Large intestine (tissue), 3 donors: Measurements from ENCODE around the gene METTL15. TPM values are rescaled to one million over a fixed set of nuclear protein-coding genes. Genes with fewer than 3 reads are reported as not detected.
"Not testable (repeated sequence)": the region's sequence is repeated elsewhere in the genome, so short reads cannot be mapped to it uniquely, and the experiment has no call there.

Experiments
- DNase-seq, 2 donors: peaks; one replicate each; pipeline versions ENCODE4 v3.0.0 to v3.0.0-alpha.2; 2013
- H3K27ac ChIP-seq: one replicate; pipeline ENCODE4 v1.5.1; 2013; ENCODE audit warnings: low read length
- H3K27me3 ChIP-seq: 2 replicates; pipeline ENCODE4 v1.6.1; 2013; ENCODE audit warnings: low read length; ENCODE audit not compliant: control insufficient read depth, insufficient read depth
- H3K36me3 ChIP-seq: 2 replicates; pipeline ENCODE4 v1.6.1; 2013; ENCODE audit warnings: low read length; ENCODE audit not compliant: control insufficient read depth, insufficient read depth
- H3K4me1 ChIP-seq: one replicate; pipeline ENCODE4 v1.6.1; 2013; ENCODE audit warnings: low read length; ENCODE audit not compliant: control insufficient read depth, insufficient read depth
- H3K4me3 ChIP-seq: one replicate; pipeline ENCODE4 v1.5.1; 2013; ENCODE audit warnings: low read length
- H3K9me3 ChIP-seq: one replicate; pipeline ENCODE4 v1.6.1; 2013; ENCODE audit warnings: mild to moderate bottlenecking, low read depth, low read length, moderate library complexity; ENCODE audit not compliant: control insufficient read depth
- WGBS: methylation state at CpG from one replicate; pipeline ENCODE4 v1.1.5; 2013; ENCODE audit warnings: low lambda C conversion rate; ENCODE audit not compliant: insufficient coverage; 5-methylcytosine and 5-hydroxymethylcytosine counted together
- polyA plus RNA-seq: library from polyadenylated mRNA; unstranded; fragments of 120-200 nt; gene quantifications from one replicate; pipeline ENCODE4 v1.2.1, GENCODE V29; 2013

Gene METTL15
- polyA plus RNA-seq, 1 donor, result 16.1 TPM

GRCh38 chr11:28169816-28170215 lies 61.6 kb downstream of the METTL15 start:
- Histone ChIP-seq H3K36me3 (no peaks in the 10 kb centered on the region), H3K4me1 (no peaks in the 10 kb centered on the region), H3K27ac (no peak overlapping the region), H3K9me3 (peaks cover 5% of the 10 kb centered on the region), H3K27me3 (no peaks in the 10 kb centered on the region), H3K4me3 (no peak overlapping the region)
- no CpG with 5 or more reads among the region's 1 CpG for WGBS
- DNase-seq, result no peak

- Histone ChIP-seq H3K4me1 (no peaks in the 10 kb centered on the region), H3K4me3 (no peak overlapping the region), H3K27ac (no peak overlapping the region), H3K9me3 (peaks cover 5% of the 10 kb centered on the region), H3K27me3 (no peaks in the 10 kb centered on the region), H3K36me3 (no peaks in the 10 kb centered on the region)
- no CpG with 5 or more reads among the region's 4 CpGs for WGBS
- DNase-seq, result no peak
Observed at GRCh38 chr11:28170759-28171158, 62.6 kb downstream of the METTL15 start.

- H3K9me3 ChIP-seq, result peaks cover 5% of the 10 kb centered on the region
- DNase-seq, result no peak
- H3K36me3 ChIP-seq, result no peaks in the 10 kb centered on the region
- H3K4me1 ChIP-seq, result no peaks in the 10 kb centered on the region
- WGBS, result no CpG with 5 or more reads among the region's 1 CpG
- no peaks in the 10 kb centered on the region for H3K27me3 ChIP-seq
- no peak overlapping the region for H3K27ac ChIP-seq
- no peak overlapping the region for H3K4me3 ChIP-seq
Observed at GRCh38 chr11:28176351-28176750, 68.2 kb downstream of the METTL15 start.

DNA sequence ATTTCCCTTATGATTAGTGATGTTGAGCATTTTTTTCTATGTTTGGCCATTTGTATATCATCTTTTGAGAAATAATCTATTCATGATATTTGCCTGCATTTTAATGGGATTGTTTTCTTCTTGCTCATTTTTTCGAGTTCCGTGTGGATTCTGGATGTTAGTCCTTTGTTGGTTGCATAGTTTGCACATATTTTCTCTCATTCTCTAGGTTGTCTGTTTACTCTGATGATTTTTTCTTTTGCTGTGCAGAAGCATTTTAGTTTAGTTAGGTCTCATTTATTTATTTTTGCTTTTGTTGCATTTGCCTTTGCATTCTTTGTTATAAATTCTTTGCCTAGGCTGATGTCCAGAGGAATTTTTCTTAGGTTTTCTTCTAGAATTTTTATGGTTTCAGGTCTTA lies 87.3 kb downstream of the METTL15 start:
- H3K27me3 ChIP-seq, result no peaks in the 10 kb centered on the region
- no peak overlapping the region for H3K27ac ChIP-seq
- DNase-seq, result no peak
- H3K9me3 ChIP-seq, result no peaks in the 10 kb centered on the region
- H3K4me1 ChIP-seq, result no peaks in the 10 kb centered on the region
- H3K36me3 ChIP-seq, result no peaks in the 10 kb centered on the region
- 100% methylated on average over 2 of the region's 2 CpGs for WGBS
- no peak overlapping the region for H3K4me3 ChIP-seq

DNA sequence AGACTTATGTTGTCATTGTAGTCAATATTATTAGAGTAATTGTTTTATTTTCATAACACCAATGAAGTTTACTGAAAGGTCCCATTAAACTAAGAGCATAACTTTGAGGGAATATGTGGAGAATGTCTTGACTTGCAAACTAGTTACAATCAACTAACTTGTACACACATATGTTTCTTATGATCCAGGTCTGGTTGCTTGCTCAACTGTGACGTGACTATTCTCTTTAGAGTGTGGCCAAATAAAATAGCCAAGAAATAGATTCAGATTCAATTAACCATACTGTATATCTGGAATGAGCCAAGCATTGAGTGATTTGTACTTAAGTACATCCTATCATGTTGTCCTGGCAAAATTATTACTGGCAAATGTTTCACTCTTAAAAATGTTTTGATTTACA lies 101.7 kb downstream of the METTL15 start:
- no peak for DNase-seq
- Histone ChIP-seq H3K27ac (no peak overlapping the region), H3K9me3 (no peaks in the 10 kb centered on the region), H3K4me1 (no peaks in the 10 kb centered on the region), H3K36me3 (peaks cover 3% of the 10 kb centered on the region), H3K27me3 (no peaks in the 10 kb centered on the region), H3K4me3 (no peak overlapping the region)
- no CpG with 5 or more reads among the region's 1 CpG for WGBS

DNA sequence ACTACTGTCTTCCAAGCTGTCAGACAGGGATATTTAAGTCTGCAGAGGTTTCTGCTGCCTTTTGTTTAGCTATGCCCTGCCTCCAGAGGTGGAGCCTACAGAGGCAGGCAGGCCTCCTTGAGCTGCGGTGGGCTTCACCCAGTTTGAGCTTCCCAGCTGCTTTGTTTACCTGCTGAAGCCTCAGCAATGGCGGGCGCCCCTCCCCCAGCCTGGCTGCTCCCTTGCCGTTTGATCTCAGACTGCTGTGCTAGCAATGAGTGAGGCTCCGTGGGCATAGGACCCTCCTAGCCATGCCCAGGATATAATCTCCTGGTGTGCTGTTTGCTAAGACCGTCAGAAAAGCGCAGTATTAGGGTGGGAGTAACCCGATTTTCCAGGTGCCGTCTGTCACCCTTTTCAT lies 113.9 kb downstream of the METTL15 start:
- H3K4me1 ChIP-seq, H3K4me3 ChIP-seq, H3K9me3 ChIP-seq, H3K36me3 ChIP-seq, DNase-seq, H3K27ac ChIP-seq, H3K27me3 ChIP-seq: not testable (repeated sequence)
- WGBS, result no CpG with 5 or more reads among the region's 9 CpGs

DNA sequence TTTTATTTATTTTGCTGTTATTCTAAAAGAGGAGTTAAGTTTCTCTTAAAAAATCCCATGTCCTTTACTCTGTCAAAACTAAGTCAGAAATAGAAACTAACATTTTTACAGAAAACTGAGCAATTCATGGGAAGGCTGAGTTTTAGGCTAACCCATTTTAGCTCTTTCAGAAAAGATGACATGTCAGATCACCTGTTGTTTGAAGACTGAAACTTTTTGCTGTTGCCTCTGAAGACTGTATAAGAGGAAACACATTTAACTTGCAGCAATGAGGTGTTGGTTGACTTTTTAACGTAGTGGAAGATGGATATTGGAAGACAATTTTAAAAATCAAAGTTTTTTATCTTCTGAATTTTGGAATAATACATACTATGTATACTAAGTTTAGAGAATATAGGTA lies 115.4 kb downstream of the METTL15 start:
- H3K4me3 ChIP-seq, result no peak overlapping the region
- WGBS, result 100% methylated on average over 1 of the region's 1 CpG
- H3K27ac ChIP-seq, result no peak overlapping the region
- no peaks in the 10 kb centered on the region for H3K27me3 ChIP-seq
- no peaks in the 10 kb centered on the region for H3K4me1 ChIP-seq
- no peaks in the 10 kb centered on the region for H3K36me3 ChIP-seq
- no peak for DNase-seq
- H3K9me3 ChIP-seq, result peaks cover 3% of the 10 kb centered on the region

DNA sequence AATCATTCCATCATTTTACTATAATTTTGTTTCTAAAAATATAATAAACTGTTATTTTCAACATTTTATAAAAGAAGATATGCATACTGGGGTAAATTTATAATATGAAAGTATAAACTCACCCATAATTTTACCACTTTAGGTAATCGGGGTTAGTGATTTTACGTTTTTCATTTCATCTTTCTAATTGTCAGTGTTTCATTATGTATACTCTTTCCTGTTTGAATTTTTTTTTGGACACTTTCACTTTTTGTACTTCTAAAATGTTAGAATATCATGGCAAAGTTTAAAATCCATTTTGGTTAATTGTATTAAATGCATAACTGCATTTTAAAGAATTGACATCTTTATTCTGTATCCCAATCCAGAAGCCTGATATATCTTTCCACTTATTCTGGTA lies 115.8 kb downstream of the METTL15 start:
- Histone ChIP-seq H3K9me3 (peaks cover 3% of the 10 kb centered on the region), H3K27ac (no peak overlapping the region), H3K27me3 (no peaks in the 10 kb centered on the region), H3K4me1 (no peaks in the 10 kb centered on the region), H3K36me3 (no peaks in the 10 kb centered on the region), H3K4me3 (no peak overlapping the region)
- 100% methylated on average over 2 of the region's 2 CpGs for WGBS
- DNase-seq, result no peak

- DNase-seq, result no peak
- H3K9me3 ChIP-seq, result no peaks in the 10 kb centered on the region
- no peaks in the 10 kb centered on the region for H3K27me3 ChIP-seq
- H3K36me3 ChIP-seq, result no peaks in the 10 kb centered on the region
- H3K4me1 ChIP-seq, result no peaks in the 10 kb centered on the region
- no peak overlapping the region for H3K4me3 ChIP-seq
- 100% methylated on average over 1 of the region's 1 CpG for WGBS
- no peak overlapping the region for H3K27ac ChIP-seq
Observed at GRCh38 chr11:28227460-28227859, 119.3 kb downstream of the METTL15 start.

DNA sequence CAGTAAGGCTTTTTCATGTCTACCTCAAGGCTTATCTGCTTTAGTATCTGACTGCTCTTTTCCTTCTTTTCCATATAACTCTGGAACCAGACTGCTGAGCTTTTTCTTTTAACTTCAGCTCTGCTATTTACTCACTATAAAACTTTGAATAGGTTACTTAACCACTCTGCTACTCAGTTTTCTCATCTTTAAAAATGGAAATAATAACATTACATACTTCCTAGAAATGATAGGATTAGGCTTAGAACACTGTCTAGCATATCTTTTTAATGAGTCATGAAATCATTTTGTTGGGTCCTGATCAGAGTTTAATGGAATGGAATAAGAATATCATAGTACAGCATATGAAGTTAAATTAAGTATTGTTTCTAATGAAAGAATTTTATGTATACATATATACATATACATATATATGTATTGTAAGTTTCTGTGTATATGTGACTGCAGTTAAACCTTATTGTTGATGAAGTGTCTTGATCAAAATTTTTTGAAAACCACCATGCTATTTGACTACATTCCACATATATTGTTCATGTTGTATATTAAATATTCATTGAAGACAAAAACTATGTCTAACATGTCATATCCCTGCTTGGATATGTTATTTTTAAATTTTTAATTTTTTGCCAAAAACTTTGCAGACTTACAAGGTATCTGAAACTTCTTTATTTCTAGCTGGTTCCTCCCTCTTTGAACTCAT lies 120.2 kb downstream of the METTL15 start:
- Histone ChIP-seq H3K9me3 (no peaks in the 10 kb centered on the region), H3K36me3 (peaks cover 2% of the 10 kb centered on the region), H3K4me1 (no peaks in the 10 kb centered on the region), H3K27ac (no peak overlapping the region), H3K4me3 (no peak overlapping the region), H3K27me3 (no peaks in the 10 kb centered on the region)
- DNase-seq, result no peak

- 78% methylated on average over 2 of the region's 2 CpGs for WGBS
- Histone ChIP-seq H3K4me3 (no peak overlapping the region), H3K36me3 (peaks cover 2% of the 10 kb centered on the region), H3K27me3 (no peaks in the 10 kb centered on the region), H3K27ac (no peak overlapping the region), H3K9me3 (no peaks in the 10 kb centered on the region), H3K4me1 (no peaks in the 10 kb centered on the region)
- no peak for DNase-seq
Observed at GRCh38 chr11:28231475-28231874, 123.3 kb downstream of the METTL15 start.
